Astrocyte (in vitro differentiated cells and primary cell): ENCODE measurements around the gene SETMAR. TPM values are rescaled to one million over a fixed set of nuclear protein-coding genes. Genes with fewer than 3 reads are reported as not detected.

ENCODE experiments used
- DNase-seq: peaks from one replicate; pipeline ENCODE4 v3.0.0-alpha.2; 2010; ENCODE audit warnings: low read depth
- FAIRE-seq: peaks from 2 replicates; lab custom pipeline; 2011; peaks lifted over from hg19 to GRCh38; lab: Jason Lieb, UNC
- H2AFZ ChIP-seq: 2 replicates; pipeline ENCODE4 v1.6.0; 2012; ENCODE audit warnings: low read depth, low read length, inconsistent platforms
- H3K27ac ChIP-seq: 2 replicates; pipeline ENCODE4 v1.5.1; 2011; ENCODE audit warnings: low read depth, low read length, inconsistent platforms
- H3K27me3 ChIP-seq: 2 replicates; pipeline ENCODE4 v1.6.0; 2011; ENCODE audit warnings: low read length, inconsistent platforms; ENCODE audit not compliant: insufficient read depth
- H3K36me3 ChIP-seq: 2 replicates; pipeline ENCODE4 v1.5.1; 2011; ENCODE audit warnings: low read length, inconsistent platforms; ENCODE audit not compliant: insufficient read depth
- H3K4me1 ChIP-seq: 2 replicates; pipeline ENCODE4 v1.5.1; 2011; ENCODE audit warnings: low read length, inconsistent platforms; ENCODE audit not compliant: insufficient read depth
- H3K4me2 ChIP-seq: 2 replicates; pipeline ENCODE4 v1.6.0; 2012; ENCODE audit warnings: low read length, inconsistent platforms
- H3K4me3 ChIP-seq: 2 replicates; pipeline ENCODE4 v1.5.1; 2011; ENCODE audit warnings: low read depth, mild to moderate bottlenecking, low read length, inconsistent platforms; ENCODE audit not compliant: insufficient read depth
- H3K79me2 ChIP-seq: 2 replicates; pipeline ENCODE4 v1.6.0; 2012; ENCODE audit warnings: mild to moderate bottlenecking, low read length, inconsistent platforms; ENCODE audit not compliant: insufficient read depth
- H3K9ac ChIP-seq: 2 replicates; pipeline ENCODE4 v1.6.0; 2012; ENCODE audit warnings: mild to moderate bottlenecking, low read length, inconsistent platforms
- H3K9me3 ChIP-seq: 2 replicates; pipeline ENCODE4 v1.5.1; 2012; ENCODE audit warnings: low read depth, mild to moderate bottlenecking, low read length, inconsistent platforms; ENCODE audit not compliant: insufficient read depth
- H4K20me1 ChIP-seq: 2 replicates; pipeline ENCODE4 v1.6.0; 2012; ENCODE audit warnings: low read length, inconsistent platforms; ENCODE audit not compliant: insufficient read depth
- H3K27ac Mint-ChIP-seq: one replicate; pipeline ENCODE4 v1.8.0; 2021; ENCODE audit warnings: mild to moderate bottlenecking, mixed read lengths; ENCODE audit not compliant: unreplicated experiment
- H3K27me3 Mint-ChIP-seq: one replicate; pipeline ENCODE4 v1.8.0; 2021; ENCODE audit warnings: low read depth, mixed read lengths; ENCODE audit not compliant: unreplicated experiment
- H3K36me3 Mint-ChIP-seq: one replicate; pipeline ENCODE4 v1.8.0; 2021; ENCODE audit warnings: low read depth, mixed read lengths; ENCODE audit not compliant: unreplicated experiment
- H3K4me1 Mint-ChIP-seq: one replicate; pipeline ENCODE4 v1.8.0; 2021; ENCODE audit warnings: low read depth, mixed read lengths; ENCODE audit not compliant: unreplicated experiment
- H3K4me3 Mint-ChIP-seq: one replicate; pipeline ENCODE4 v1.8.0; 2021; ENCODE audit warnings: mild to moderate bottlenecking, moderate library complexity, mixed read lengths; ENCODE audit not compliant: unreplicated experiment
- H3K9me3 Mint-ChIP-seq: one replicate; pipeline ENCODE4 v1.8.0; 2021; ENCODE audit warnings: mild to moderate bottlenecking, mixed read lengths; ENCODE audit not compliant: unreplicated experiment
- CTCF ChIP-seq: IDR thresholded peaks from 2 replicates; pipeline ENCODE4 v1.5.1; 2011; ENCODE audit warnings: low read depth, mild to moderate bottlenecking, inconsistent platforms, low read length, moderate library complexity; ENCODE audit not compliant: insufficient read depth
- EZH2 ChIP-seq: IDR thresholded peaks from 2 replicates; pipeline ENCODE4 v1.6.1; 2012; ENCODE audit warnings: mild to moderate bottlenecking, low read length, inconsistent platforms; ENCODE audit not compliant: insufficient read depth
- total RNA-seq: library from RNA; stranded (reverse); gene quantifications from 2 replicates; pipeline ENCODE4 v1.2.1, GENCODE V29; 2021

The SETMAR gene
- total RNA-seq, 1 donor from 2014 or later: 10.9 TPM

GRCh38 chr3:4279516-4280105, 23.6 kb upstream of the SETMAR start:
- Histone ChIP-seq H4K20me1 (no peaks in the 10 kb centered on the region), H3K27ac (no peak overlapping the region), H3K4me1 (no peaks in the 10 kb centered on the region), H3K36me3 (no peaks in the 10 kb centered on the region), H3K9me3 (no peaks in the 10 kb centered on the region), H3K9ac (no peak overlapping the region), H3K4me3 (no peak overlapping the region), H3K27me3 (no peaks in the 10 kb centered on the region), H3K4me2 (no peak overlapping the region), H2AFZ (no peak overlapping the region), H3K79me2 (no peaks in the 10 kb centered on the region)
- Mint-ChIP-seq H3K36me3 (no peaks in the 10 kb centered on the region), H3K27me3 (peaks cover 3% of the 10 kb centered on the region), H3K4me1 (no peaks in the 10 kb centered on the region), H3K9me3 (no peaks in the 10 kb centered on the region), H3K4me3 (no peak overlapping the region), H3K27ac (no peak overlapping the region)
- FAIRE-seq (no peak), DNase-seq (no peak)
- TF ChIP-seq EZH2: no peak
- TF ChIP-seq CTCF: no peak

DNA sequence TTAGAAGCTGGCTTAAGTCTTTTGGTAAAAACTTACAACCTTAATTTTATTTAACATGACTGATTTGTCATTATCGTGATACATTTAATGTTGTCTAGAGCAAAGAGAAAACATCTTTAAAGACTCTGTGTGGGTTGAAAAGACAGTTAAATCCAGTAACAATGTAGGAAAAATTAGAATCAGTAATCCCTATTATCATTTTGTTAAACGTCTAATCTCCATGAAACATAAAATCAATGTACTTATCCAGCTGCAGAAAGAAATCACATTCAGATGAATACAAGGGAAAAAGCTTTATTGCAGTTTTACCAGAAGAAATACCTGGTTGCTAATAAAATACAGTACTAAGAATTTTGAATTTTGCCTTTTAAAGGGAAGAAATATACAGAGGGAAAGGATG, 21.2 kb upstream of the SETMAR start:
- H3K79me2 ChIP-seq: no peaks in the 10 kb centered on the region
- no peaks in the 10 kb centered on the region for H4K20me1 ChIP-seq
- Mint-ChIP-seq H3K9me3 (no peaks in the 10 kb centered on the region), H3K27me3 (no peaks in the 10 kb centered on the region), H3K36me3 (no peaks in the 10 kb centered on the region), H3K4me3 (no peak overlapping the region), H3K27ac (no peak overlapping the region), H3K4me1 (no peaks in the 10 kb centered on the region)
- no peak for DNase-seq
- no peak for FAIRE-seq
- no peak overlapping the region for H3K27ac ChIP-seq
- H3K9ac ChIP-seq: no peak overlapping the region
- H3K4me1 ChIP-seq: no peaks in the 10 kb centered on the region
- no peaks in the 10 kb centered on the region for H3K9me3 ChIP-seq
- H3K36me3 ChIP-seq: no peaks in the 10 kb centered on the region
- H3K27me3 ChIP-seq: no peaks in the 10 kb centered on the region
- H2AFZ ChIP-seq: no peak overlapping the region
- TF ChIP-seq CTCF: no peak
- no peak for TF ChIP-seq EZH2
- no peak overlapping the region for H3K4me3 ChIP-seq
- no peak overlapping the region for H3K4me2 ChIP-seq

DNA sequence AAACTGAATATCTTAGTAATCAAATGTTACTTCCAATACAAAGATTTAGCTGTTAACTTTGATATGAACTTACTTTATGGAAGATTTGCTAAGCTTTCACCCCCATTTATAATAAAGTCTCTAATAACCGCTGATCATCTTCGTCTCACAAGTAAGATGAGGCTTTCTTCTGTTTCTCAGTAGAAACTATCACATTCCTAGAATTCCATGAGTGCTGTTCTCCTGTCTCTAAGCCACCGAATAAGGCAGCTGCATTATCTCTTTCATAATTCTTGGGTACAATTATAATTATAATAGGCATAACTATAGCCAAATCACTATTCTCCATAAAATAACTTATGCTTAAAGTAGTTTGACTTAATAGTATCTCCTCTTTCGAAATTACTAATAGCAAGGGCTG, 18.3 kb upstream of the SETMAR start:
- Mint-ChIP-seq H3K4me1 (no peaks in the 10 kb centered on the region), H3K27me3 (no peaks in the 10 kb centered on the region), H3K9me3 (no peaks in the 10 kb centered on the region), H3K27ac (no peak overlapping the region), H3K4me3 (no peak overlapping the region), H3K36me3 (no peaks in the 10 kb centered on the region)
- H3K9me3 ChIP-seq: no peaks in the 10 kb centered on the region
- TF ChIP-seq EZH2 (no peak), CTCF (no peak)
- no peak overlapping the region for H2AFZ ChIP-seq
- H3K27me3 ChIP-seq: peaks cover 2% of the 10 kb centered on the region
- no peaks in the 10 kb centered on the region for H3K4me1 ChIP-seq
- H3K36me3 ChIP-seq: no peaks in the 10 kb centered on the region
- H4K20me1 ChIP-seq: no peaks in the 10 kb centered on the region
- H3K27ac ChIP-seq: no peak overlapping the region
- H3K4me3 ChIP-seq: no peak overlapping the region
- H3K4me2 ChIP-seq: no peak overlapping the region
- FAIRE-seq (no peak), DNase-seq (no peak)
- H3K79me2 ChIP-seq: no peaks in the 10 kb centered on the region
- H3K9ac ChIP-seq: no peak overlapping the region
